IMR-90 (cell line): ENCODE measurements around the gene SLC5A2. TPM values are rescaled to one million over a fixed set of nuclear protein-coding genes. Genes with fewer than 3 reads are reported as not detected.

ENCODE experiments used
- ATAC-seq: fragments of 200-7000 bp; cut with Tn5 transposase; 2 replicates; pipeline ENCODE4 v1.9.1; 2020; ENCODE audit warnings: low read depth, mild to moderate bottlenecking, moderate library complexity
- BruUV-seq: library from RNA; stranded (reverse); fragments of 400-500 nt; replicated peaks from 2 replicates; lab custom pipeline; 2021; lab: Mats Ljungman, UMichigan
- CTCF ChIA-PET: fragments of 300-600 bp; formaldehyde crosslinking; extraction: SDS; loops from one replicate; lab custom pipeline; 2021; ENCODE audit warnings: antibody characterized with exemption; lab: Yijun Ruan, JAX
- POLR2A ChIA-PET: fragments of 300-600 bp; sonication (Branson Sonifier 250); formaldehyde crosslinking; loops from one replicate; lab custom pipeline; 2022; ENCODE audit warnings: antibody characterized with exemption; ENCODE audit not compliant: unreplicated experiment; lab: Charles Lee
- DNase-seq: peaks from one replicate; pipeline ENCODE4 v3.0.0; 2013
- H2AFZ ChIP-seq: replicated peaks from 2 replicates; pipeline ENCODE3; 2013; ENCODE audit warnings: low read length, mild to moderate bottlenecking; ENCODE audit not compliant: poor library complexity
- H2AK5ac ChIP-seq: 2 replicates; pipeline ENCODE4 v1.6.1; 2013; ENCODE audit warnings: low read depth, low read length, inconsistent platforms
- H2AK9ac ChIP-seq: replicated peaks from 2 replicates; pipeline ENCODE3; 2013; ENCODE audit warnings: mild to moderate bottlenecking, low read depth, low read length, moderate library complexity; ENCODE audit not compliant: poor library complexity
- H2BK120ac ChIP-seq: 2 replicates; pipeline ENCODE4 v1.6.1; 2013; ENCODE audit warnings: low read depth, low read length, inconsistent platforms
- H2BK15ac ChIP-seq: 3 replicates; pipeline ENCODE4 v1.6.1; 2013; ENCODE audit warnings: low read depth, low read length, inconsistent platforms
- H2BK20ac ChIP-seq: 2 replicates; pipeline ENCODE4 v1.6.1; 2013; ENCODE audit warnings: low read depth, mild to moderate bottlenecking, inconsistent platforms, low read length, moderate library complexity
- H2BK5ac ChIP-seq: 2 replicates; pipeline ENCODE4 v1.6.1; 2013; ENCODE audit warnings: mild to moderate bottlenecking, low read depth, low read length, inconsistent platforms; ENCODE audit not compliant: poor library complexity, severe bottlenecking
- H3K14ac ChIP-seq: replicated peaks from 2 replicates; pipeline ENCODE4 v1.6.1; 2013; ENCODE audit warnings: low read depth, low read length, inconsistent platforms
- H3K18ac ChIP-seq: 2 replicates; pipeline ENCODE4 v1.6.1; 2013; ENCODE audit warnings: low read depth, low read length, control low read depth
- H3K23ac ChIP-seq: 2 replicates; pipeline ENCODE4 v1.6.1; 2013; ENCODE audit warnings: low read depth, low read length, inconsistent platforms
- H3K27ac ChIP-seq: 2 replicates; pipeline ENCODE4 v1.5.1; 2013; ENCODE audit warnings: mild to moderate bottlenecking, control low read depth, low read length; ENCODE audit not compliant: insufficient read depth
- H3K27me3 ChIP-seq: 2 replicates; pipeline ENCODE4 v1.6.1; 2013; ENCODE audit warnings: low read length; ENCODE audit not compliant: control insufficient read depth, insufficient read depth
- H3K36me3 ChIP-seq: 2 replicates; pipeline ENCODE4 v1.6.1; 2013; ENCODE audit warnings: low read length, mixed read lengths; ENCODE audit not compliant: control insufficient read depth, insufficient read depth
- H3K4ac ChIP-seq: 2 replicates; pipeline ENCODE4 v1.6.1; 2013; ENCODE audit warnings: low read depth, low read length, inconsistent platforms
- H3K4me1 ChIP-seq: 2 replicates; pipeline ENCODE4 v1.6.1; 2013; ENCODE audit warnings: low read length, mixed read lengths; ENCODE audit not compliant: control insufficient read depth, insufficient read depth
- H3K4me2 ChIP-seq: 2 replicates; pipeline ENCODE4 v1.6.1; 2013; ENCODE audit warnings: low read depth, mild to moderate bottlenecking, control low read depth, low read length, moderate library complexity
- H3K4me3 ChIP-seq: 2 replicates; pipeline ENCODE4 v1.5.1; 2013; ENCODE audit warnings: low read depth, mild to moderate bottlenecking, control low read depth, low read length, moderate library complexity; ENCODE audit not compliant: insufficient read depth
- H3K56ac ChIP-seq: 2 replicates; pipeline ENCODE4 v1.6.1; 2013; ENCODE audit warnings: low read length, inconsistent platforms; ENCODE audit not compliant: insufficient read depth; ENCODE audit errors: extremely low read depth
- H3K79me1 ChIP-seq, 2 experiments: 2 replicates each; pipeline ENCODE4 v1.6.1; 2013; ENCODE audit warnings: low read length in 2 of 2, inconsistent platforms in 1 of 2, low read depth in 1 of 2
- H3K9ac ChIP-seq: 2 replicates; pipeline ENCODE4 v1.6.1; 2013; ENCODE audit warnings: low read depth, low read length, control low read depth
- H3K9me1 ChIP-seq: 2 replicates; pipeline ENCODE4 v1.6.1; 2013; ENCODE audit warnings: low read length, inconsistent platforms; ENCODE audit not compliant: insufficient read depth
- H3K9me3 ChIP-seq: 2 replicates; pipeline ENCODE4 v1.6.1; 2013; ENCODE audit warnings: low read length; ENCODE audit not compliant: control insufficient read depth, insufficient read depth
- H4K20me1 ChIP-seq: 2 replicates; pipeline ENCODE4 v1.6.1; 2013; ENCODE audit warnings: low read length, inconsistent platforms; ENCODE audit not compliant: insufficient read depth
- H4K5ac ChIP-seq: 2 replicates; pipeline ENCODE4 v1.6.1; 2013; ENCODE audit warnings: mild to moderate bottlenecking, low read depth, low read length, control low read depth
- H4K8ac ChIP-seq, 2 experiments: 2 replicates each; pipeline ENCODE4 v1.6.1; 2013; ENCODE audit warnings: low read depth in 2 of 2, low read length in 2 of 2, control low read depth in 1 of 2, inconsistent platforms in 1 of 2
- H4K91ac ChIP-seq: 2 replicates; pipeline ENCODE4 v1.6.1; 2013; ENCODE audit warnings: low read depth, low read length, inconsistent platforms; ENCODE audit not compliant: insufficient read depth
- BHLHE40 ChIP-seq: fragments of 150-350 bp; IDR thresholded peaks from 2 replicates; pipeline ENCODE4 v1.6.1; 2016; ENCODE audit warnings: mild to moderate bottlenecking, low read depth, low read length
- CHD1 ChIP-seq: IDR thresholded peaks from 2 replicates; pipeline ENCODE4 v1.6.1; 2012; ENCODE audit warnings: low read depth, low read length, improper control_type of control experiment
- FOS ChIP-seq: fragments of 150-350 bp; IDR thresholded peaks from 2 replicates; pipeline ENCODE4 v1.6.1; 2016; ENCODE audit warnings: low read depth, low read length
- MAZ ChIP-seq: IDR thresholded peaks from 2 replicates; pipeline ENCODE4 v1.6.1; 2012; ENCODE audit warnings: low read depth, mild to moderate bottlenecking, low read length, improper control_type of control experiment, moderate library complexity, borderline replicate concordance
- POLR2A ChIP-seq: IDR thresholded peaks from 2 replicates; pipeline ENCODE4 v1.6.1; 2012; ENCODE audit warnings: mild to moderate bottlenecking, low read depth, low read length
- RAD21 ChIP-seq: IDR thresholded peaks from 2 replicates; pipeline ENCODE4 v1.6.1; 2012; ENCODE audit warnings: low read length, improper control_type of control experiment
- RCOR1 ChIP-seq: IDR thresholded peaks from 2 replicates; pipeline ENCODE4 v1.6.1; 2012; ENCODE audit warnings: mild to moderate bottlenecking, low read length, improper control_type of control experiment; ENCODE audit not compliant: insufficient replicate concordance
- RFX5 ChIP-seq: IDR thresholded peaks from 2 replicates; pipeline ENCODE4 v1.8.0; 2012; ENCODE audit warnings: low read depth, mild to moderate bottlenecking, low read length, moderate library complexity
- WGBS, 2 experiments: methylation state at CpG; one replicate each; pipeline versions ENCODE4 v1.1.5 to v1.1.7; 2013; ENCODE audit warnings: missing lambda C conversion rate in 2 of 2; ENCODE audit not compliant: insufficient read length in 1 of 2; ENCODE audit errors: extremely low coverage in 2 of 2; 5-methylcytosine and 5-hydroxymethylcytosine counted together
- dilution Hi-C: fragments of 300-500 bp; cut with HindIII; formaldehyde crosslinking; loops from one replicate; pipeline ENCODE4 v1.14.3; 2018; ENCODE audit warnings: low sequenced_read_pairs; ENCODE audit not compliant: unreplicated experiment
- in situ Hi-C: fragments of 300-500 bp; cut with MboI; formaldehyde crosslinking; loops from 3 replicates; pipeline ENCODE4 v1.14.3; 2019; ENCODE audit warnings: low sequenced_read_pairs, inconsistent platforms, mixed read lengths
- intact Hi-C: fragments of 100-400 bp; cut with micrococcal nuclease; formaldehyde crosslinking; loops from 2 replicates; pipeline ENCODE4 v1.10.0; 2022
- polyA plus RNA-seq, 3 experiments: library from polyadenylated mRNA; depleted of rRNA; stranded (reverse); fragments of >200 nt; gene quantifications; 2 replicates each; pipeline ENCODE4 v1.2.3, GENCODE V29; 2012; ENCODE audit warnings: low replicate concordance in 1 of 3
- total RNA-seq: library from RNA; depleted of rRNA; stranded (reverse); fragments of >200 nt; gene quantifications from 2 replicates; pipeline ENCODE4 v1.2.3, GENCODE V29; 2012
- TF ChIP-seq, protein P1 (sequence below): fragments of 150-350 bp; IDR thresholded peaks from 2 replicates; pipeline ENCODE4 v1.6.1; 2017; ENCODE audit warnings: mild to moderate bottlenecking, antibody characterized with exemption, low read length, low read depth
- TF ChIP-seq, protein P2 (sequence below): fragments of 150-350 bp; IDR thresholded peaks from 2 replicates; pipeline ENCODE4 v1.6.1; 2016; ENCODE audit warnings: low read depth, mild to moderate bottlenecking, low read length, moderate library complexity, borderline replicate concordance

The SLC5A2 gene
- total and polyA plus RNA-seq, 2 of the 4 experiments (the other 2 are of a cell fraction) = not detected

GRCh38 chr16:31476303-31477219, 6.4 kb upstream of the SLC5A2 start (continued):
- no peak for TF ChIP-seq RFX5
- no peak for TF ChIP-seq POLR2A

DNA sequence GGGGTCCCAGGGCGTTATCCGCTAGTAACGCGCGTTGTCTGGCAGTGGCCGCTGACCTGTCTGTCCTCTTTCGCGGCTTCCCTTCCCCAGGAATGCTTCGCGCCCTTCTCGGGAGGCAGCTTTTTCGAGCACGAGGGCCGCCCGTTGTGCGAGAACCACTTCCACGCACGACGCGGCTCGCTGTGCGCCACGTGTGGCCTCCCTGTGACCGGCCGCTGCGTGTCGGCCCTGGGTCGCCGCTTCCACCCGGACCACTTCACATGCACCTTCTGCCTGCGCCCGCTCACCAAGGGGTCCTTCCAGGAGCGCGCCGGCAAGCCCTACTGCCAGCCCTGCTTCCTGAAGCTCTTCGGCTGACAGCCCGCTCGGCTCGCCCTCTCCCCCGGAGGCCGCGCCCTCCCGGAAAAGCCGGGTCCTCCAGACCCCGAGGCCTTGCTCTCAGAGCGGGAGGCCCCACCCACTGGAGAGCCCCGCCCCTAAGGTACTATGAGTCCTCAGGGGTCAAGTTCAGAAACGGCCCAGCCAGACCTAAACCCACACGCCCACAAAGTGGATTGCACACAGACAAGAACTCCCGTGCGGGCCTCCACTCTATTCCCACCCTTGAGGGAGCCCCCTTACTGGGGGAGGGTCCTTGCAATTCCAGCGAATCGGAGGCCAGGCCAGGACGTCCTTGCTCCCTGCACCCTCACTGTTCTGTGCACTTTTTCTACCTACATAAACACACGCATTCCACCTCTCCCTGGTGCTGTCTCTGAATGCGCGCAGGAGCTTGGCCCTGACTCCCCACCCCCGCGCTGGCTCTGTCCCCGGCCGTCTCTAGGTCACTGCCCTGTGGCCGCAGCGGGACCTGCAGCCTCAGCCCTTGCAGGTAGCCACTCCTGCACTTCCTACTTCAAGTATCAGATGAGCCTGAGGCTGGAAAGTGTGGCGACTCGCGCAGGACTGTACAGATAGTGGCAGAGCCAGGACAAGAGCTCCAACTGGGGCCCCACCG, 5.4 kb upstream of the SLC5A2 start:
- H4K91ac ChIP-seq = no peak overlapping the region
- peaks cover 56% of the 10 kb centered on the region for H3K36me3 ChIP-seq
- peaks cover 16 to 53% of the 10 kb centered on the region in 2 experiments; a peak in 3 of 4 replicates for H3K79me1 ChIP-seq
- dilution Hi-C loops (no loop called here), intact Hi-C loops (no loop called here), in situ Hi-C loops (no loop called here)
- ChIA-PET CTCF (no interaction called here), POLR2A (no interaction called here)
- H4K5ac ChIP-seq = no peak overlapping the region
- no peak overlapping the region for H2BK20ac ChIP-seq
- H3K4ac ChIP-seq = no peak overlapping the region
- H3K9me1 ChIP-seq = peaks cover 21% of the 10 kb centered on the region
- DNase-seq (no peak), ATAC-seq (no peak)
- no peak overlapping the region for H2BK120ac ChIP-seq
- H2AK5ac ChIP-seq = no peak overlapping the region
- no peak overlapping the region for H3K27ac ChIP-seq
- no peaks in the 10 kb centered on the region for H3K9me3 ChIP-seq
- H3K18ac ChIP-seq = no peak overlapping the region
- H3K9ac ChIP-seq = no peak overlapping the region
- no peak overlapping the region for H3K4me3 ChIP-seq
- no peak overlapping the region for H3K14ac ChIP-seq
- H3K27me3 ChIP-seq = no peaks in the 10 kb centered on the region
- H4K8ac ChIP-seq = no peak overlapping the region
- no peak for TF ChIP-seq FOS
- TF ChIP-seq MAZ = no peak
- TF ChIP-seq RCOR1 = no peak
- TF ChIP-seq CHD1 = no peak
- TF ChIP-seq, protein P1, sequence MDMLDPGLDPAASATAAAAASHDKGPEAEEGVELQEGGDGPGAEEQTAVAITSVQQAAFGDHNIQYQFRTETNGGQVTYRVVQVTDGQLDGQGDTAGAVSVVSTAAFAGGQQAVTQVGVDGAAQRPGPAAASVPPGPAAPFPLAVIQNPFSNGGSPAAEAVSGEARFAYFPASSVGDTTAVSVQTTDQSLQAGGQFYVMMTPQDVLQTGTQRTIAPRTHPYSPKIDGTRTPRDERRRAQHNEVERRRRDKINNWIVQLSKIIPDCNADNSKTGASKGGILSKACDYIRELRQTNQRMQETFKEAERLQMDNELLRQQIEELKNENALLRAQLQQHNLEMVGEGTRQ = no peak
- TF ChIP-seq, protein P2, sequence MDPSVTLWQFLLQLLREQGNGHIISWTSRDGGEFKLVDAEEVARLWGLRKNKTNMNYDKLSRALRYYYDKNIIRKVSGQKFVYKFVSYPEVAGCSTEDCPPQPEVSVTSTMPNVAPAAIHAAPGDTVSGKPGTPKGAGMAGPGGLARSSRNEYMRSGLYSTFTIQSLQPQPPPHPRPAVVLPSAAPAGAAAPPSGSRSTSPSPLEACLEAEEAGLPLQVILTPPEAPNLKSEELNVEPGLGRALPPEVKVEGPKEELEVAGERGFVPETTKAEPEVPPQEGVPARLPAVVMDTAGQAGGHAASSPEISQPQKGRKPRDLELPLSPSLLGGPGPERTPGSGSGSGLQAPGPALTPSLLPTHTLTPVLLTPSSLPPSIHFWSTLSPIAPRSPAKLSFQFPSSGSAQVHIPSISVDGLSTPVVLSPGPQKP = no peak
- TF ChIP-seq POLR2A = no peak
- no peak for TF ChIP-seq RAD21
- TF ChIP-seq BHLHE40 = no peak
- no peak overlapping the region for H2BK5ac ChIP-seq
- peaks cover 66% of the 10 kb centered on the region for H4K20me1 ChIP-seq
- WGBS, 2 experiments = 88% methylated on average over 40 of the region's 67 CpGs; no CpG with 5 or more reads in 1 of the 2 experiments
- H3K4me2 ChIP-seq = no peak overlapping the region
- BruUV-seq = TSS peak; percentile 37
- H2AFZ ChIP-seq = no peak overlapping the region
- peaks cover 6% of the 10 kb centered on the region; the same call in 1 of the 2 replicates for H3K4me1 ChIP-seq
- H2BK15ac ChIP-seq = no peak overlapping the region
- H2AK9ac ChIP-seq = no peak overlapping the region
- H3K56ac ChIP-seq = no peak overlapping the region
- H3K23ac ChIP-seq = no peak overlapping the region
